Transverse colon (tissue), 4 donors: ENCODE measurements around the gene MEGF10. TPM values are rescaled to one million over a fixed set of nuclear protein-coding genes. Genes with fewer than 3 reads are reported as not detected.

Source experiments
- DNase-seq: peaks from one replicate; pipeline ENCODE4 v3.0.0-alpha.2; 2019
- H3K27ac ChIP-seq, 4 donors: fragments of 200-600 bp; sonication (generic); 2 replicates each; pipeline ENCODE4 v1.5.1; 2016 to 2018; ENCODE audit warnings: inconsistent platforms in 4 of 4
- H3K27me3 ChIP-seq: fragments of 200-600 bp; sonication (generic); 2 replicates; pipeline ENCODE4 v1.5.1; 2017; ENCODE audit warnings: inconsistent platforms
- H3K36me3 ChIP-seq, 4 donors: fragments of 200-600 bp; sonication (generic); 2 replicates each; pipeline ENCODE4 v1.5.1; 2017 to 2019; ENCODE audit warnings: inconsistent platforms in 4 of 4
- H3K4me1 ChIP-seq, 4 donors: fragments of 200-600 bp; sonication (generic); 2 replicates each; pipeline ENCODE4 v1.5.1; 2017 to 2020; ENCODE audit warnings: inconsistent platforms in 4 of 4
- H3K4me3 ChIP-seq, 4 donors: fragments of 200-600 bp; sonication (generic); 1 replicate in 1 of 4; 2 replicates in 3 of 4; pipeline versions ENCODE4 v1.5.1 to v1.6.1; 2017 to 2019; ENCODE audit warnings: inconsistent platforms in 4 of 4
- H3K9me3 ChIP-seq, 2 donors: fragments of 200-600 bp; sonication (generic); 2 replicates each; pipeline ENCODE4 v1.5.1; 2017 to 2019; ENCODE audit warnings: inconsistent platforms in 2 of 2
- EP300 ChIP-seq: sonication (generic); formaldehyde crosslinking; IDR thresholded peaks from one replicate; pipeline ENCODE4 v1.6.1; 2017; ENCODE audit warnings: antibody characterized with exemption, low read depth
- POLR2A ChIP-seq: fragments of 450-650 bp; IDR thresholded peaks from one replicate; pipeline ENCODE4 v1.6.1; 2016; ENCODE audit warnings: antibody characterized with exemption, mild to moderate bottlenecking, moderate library complexity
- POLR2AphosphoS5 ChIP-seq, 3 donors: sonication (generic); formaldehyde crosslinking; IDR thresholded peaks; one replicate each; pipeline ENCODE4 v1.6.1; 2016; ENCODE audit warnings: antibody characterized with exemption in 3 of 3
- WGBS, 2 donors: methylation state at CpG; one replicate each; pipeline ENCODE4 v1.1.5; 2018; ENCODE audit warnings: low coverage in 1 of 2; 5-methylcytosine and 5-hydroxymethylcytosine counted together
- in situ Hi-C, 4 donors: fragments of 200-750 bp; cut with MboI; loops; one replicate each; pipeline versions ENCODE4 v1.15.0 to v1.15.1; 2017; ENCODE audit warnings: low sequenced_read_pairs in 3 of 4, low pct_ligation_motif_present in 1 of 4, low pct_unique_long_range_greater_than_20kb in 1 of 4
- intact Hi-C: fragments of 100-400 bp; cut with DNase I; formaldehyde crosslinking; loops from one replicate; pipeline ENCODE4 v1.15.1; 2023; ENCODE audit warnings: low total_unique reads
- total RNA-seq, 4 donors: library from RNA; depleted of rRNA; stranded (reverse); fragments of >200 nt; gene quantifications; one replicate each; pipeline ENCODE4 v1.1.0, GENCODE V29; 2016
- TF ChIP-seq, protein P1 (sequence below), 5 experiments: fragments of 200-600 bp in 3 of 5; fragments of 450-650 bp in 2 of 5; sonication (generic) in 3 of 5; IDR thresholded peaks; 1 replicate in 2 of 5; 2 replicates in 3 of 5; pipeline ENCODE4 v1.5.1; 2016 to 2017; ENCODE audit warnings: antibody characterized with exemption in 5 of 5, inconsistent platforms in 3 of 5, mild to moderate bottlenecking in 2 of 5, moderate library complexity in 1 of 5

MEGF10 gene
- total RNA-seq, 4 donors from 2014 or later = 0.68 to 3.0 (median 2.9) TPM; not detected in 1

- 17 to 18% methylated on average over 1 of the region's 1 CpG for WGBS, 2 donors
- Histone ChIP-seq H3K4me3 (no peak overlapping the region), H3K27me3 (no peaks in the 10 kb centered on the region), H3K4me1 (no peaks in the 10 kb centered on the region), H3K9me3 (no peaks in the 10 kb centered on the region), H3K27ac (no peak overlapping the region), H3K36me3 (no peaks in the 10 kb centered on the region)
- in situ Hi-C loops = no loop called here
- intact Hi-C loops = no loop called here
- no peak for DNase-seq
- TF ChIP-seq EP300 = no peak
- TF ChIP-seq POLR2AphosphoS5 (IDR thresholded peaks at IDR 0.05) = no peak
- TF ChIP-seq, protein P1, sequence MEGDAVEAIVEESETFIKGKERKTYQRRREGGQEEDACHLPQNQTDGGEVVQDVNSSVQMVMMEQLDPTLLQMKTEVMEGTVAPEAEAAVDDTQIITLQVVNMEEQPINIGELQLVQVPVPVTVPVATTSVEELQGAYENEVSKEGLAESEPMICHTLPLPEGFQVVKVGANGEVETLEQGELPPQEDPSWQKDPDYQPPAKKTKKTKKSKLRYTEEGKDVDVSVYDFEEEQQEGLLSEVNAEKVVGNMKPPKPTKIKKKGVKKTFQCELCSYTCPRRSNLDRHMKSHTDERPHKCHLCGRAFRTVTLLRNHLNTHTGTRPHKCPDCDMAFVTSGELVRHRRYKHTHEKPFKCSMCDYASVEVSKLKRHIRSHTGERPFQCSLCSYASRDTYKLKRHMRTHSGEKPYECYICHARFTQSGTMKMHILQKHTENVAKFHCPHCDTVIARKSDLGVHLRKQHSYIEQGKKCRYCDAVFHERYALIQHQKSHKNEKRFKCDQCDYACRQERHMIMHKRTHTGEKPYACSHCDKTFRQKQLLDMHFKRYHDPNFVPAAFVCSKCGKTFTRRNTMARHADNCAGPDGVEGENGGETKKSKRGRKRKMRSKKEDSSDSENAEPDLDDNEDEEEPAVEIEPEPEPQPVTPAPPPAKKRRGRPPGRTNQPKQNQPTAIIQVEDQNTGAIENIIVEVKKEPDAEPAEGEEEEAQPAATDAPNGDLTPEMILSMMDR (IDR thresholded peaks at IDR 0.05) = no peak
- TF ChIP-seq POLR2A = no peak
These were observed 109.9 kb downstream of the MEGF10 start for GRCh38 chr5:127400539-127400938.

DNA sequence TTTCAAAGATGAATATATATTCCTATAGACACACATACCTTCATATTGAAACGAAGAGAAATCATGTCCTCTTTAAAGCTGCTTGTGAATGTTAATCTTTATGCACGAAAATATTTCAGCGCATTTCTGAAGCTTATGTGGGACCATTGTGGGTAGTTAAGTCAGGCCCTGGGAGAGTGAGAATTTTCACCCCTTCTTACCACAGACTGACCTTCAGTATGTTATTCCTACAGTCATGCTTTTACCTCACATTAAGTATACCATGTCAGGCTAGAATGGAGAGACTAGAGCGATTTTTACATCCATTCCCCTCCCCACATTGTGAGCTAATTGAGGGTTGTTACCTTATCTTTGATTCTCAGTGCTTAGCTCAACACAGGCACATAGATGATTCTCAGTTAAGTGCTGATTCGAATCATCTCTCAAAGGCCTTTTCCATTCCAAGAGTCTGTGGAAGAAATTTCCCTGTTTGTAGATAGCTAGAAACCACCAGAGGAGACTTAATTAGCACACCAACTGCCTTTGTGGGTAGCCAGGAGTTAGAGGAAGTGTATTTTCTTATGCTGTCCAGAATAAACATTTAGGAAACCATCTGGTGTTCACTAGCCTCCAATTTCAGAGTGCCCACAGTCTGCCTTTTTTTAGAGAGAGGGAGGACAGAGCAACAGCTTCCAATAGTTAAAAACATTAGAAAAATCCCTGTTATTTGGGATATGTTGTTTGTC, 110.5 kb downstream of the MEGF10 start:
- no peak for DNase-seq
- no peaks in the 10 kb centered on the region for H3K36me3 ChIP-seq
- no peak overlapping the region for H3K27ac ChIP-seq
- H3K9me3 ChIP-seq = no peaks in the 10 kb centered on the region
- in situ Hi-C loops (no loop called here), intact Hi-C loops (no loop called here)
- H3K4me1 ChIP-seq = no peaks in the 10 kb centered on the region
- H3K27me3 ChIP-seq = no peaks in the 10 kb centered on the region
- WGBS, 2 donors = 69 to 75% methylated on average over 4 to 5 of the region's 5 CpGs
- no peak for TF ChIP-seq POLR2AphosphoS5 (IDR thresholded peaks at IDR 0.05)
- TF ChIP-seq, protein P1 (IDR thresholded peaks at IDR 0.05) = no peak
- no peak for TF ChIP-seq EP300
- TF ChIP-seq POLR2A = no peak
- H3K4me3 ChIP-seq = no peak overlapping the region

- no peak overlapping the region for H3K4me3 ChIP-seq
- in situ Hi-C loops = no loop called here
- H3K9me3 ChIP-seq = no peaks in the 10 kb centered on the region
- no peak overlapping the region for H3K27ac ChIP-seq
- TF ChIP-seq POLR2A (no peak), POLR2AphosphoS5 (IDR thresholded peaks at IDR 0.05) (no peak), EP300 (no peak)
- TF ChIP-seq, protein P1 (IDR thresholded peaks at IDR 0.05) = no peak
- H3K27me3 ChIP-seq = no peaks in the 10 kb centered on the region
- 80 to 83% methylated on average over 2 to 5 of the region's 5 CpGs for WGBS, 2 donors
- H3K4me1 ChIP-seq = no peaks in the 10 kb centered on the region
- no peaks in the 10 kb centered on the region for H3K36me3 ChIP-seq
- intact Hi-C loops = no loop called here
- DNase-seq = no peak
These were observed 111.8 kb downstream of the MEGF10 start for GRCh38 chr5:127402361-127402760.

GRCh38 chr5:127404190-127404589, 113.6 kb downstream of the MEGF10 start:
- TF ChIP-seq POLR2AphosphoS5 (IDR thresholded peaks at IDR 0.05) = no peak
- TF ChIP-seq POLR2A = no peak
- TF ChIP-seq, protein P1 (IDR thresholded peaks at IDR 0.05) = no peak
- no peak for TF ChIP-seq EP300
- intact Hi-C loops = no loop called here

More at GRCh38 chr5:127404190-127404589, 113.6 kb downstream of the MEGF10 start:
- in situ Hi-C loops = no loop called here
- no peak overlapping the region for H3K4me3 ChIP-seq
- no peak for DNase-seq
- no peaks in the 10 kb centered on the region for H3K9me3 ChIP-seq
- H3K4me1 ChIP-seq = no peaks in the 10 kb centered on the region
- H3K27ac ChIP-seq = no peak overlapping the region
- 93 to 94% methylated on average over 3 of the region's 3 CpGs for WGBS, 2 donors
- H3K36me3 ChIP-seq = no peaks in the 10 kb centered on the region
- H3K27me3 ChIP-seq = no peaks in the 10 kb centered on the region
